ENCODE data around the gene ASB7.

Gene ASB7

GRCh38 chr15:100642213-100642949 is 40.0 kb downstream of the ASB7 start:
- H3K9ac ChIP-seq (ENCODE audit: low read depth in 1 of 2, low read length in 2 of 2): no peak overlapping the region
- H3K4me1 ChIP-seq (ENCODE audit: control insufficient read depth in 2 of 2, insufficient read depth in 2 of 2, low read length in 2 of 2): peaks cover 3% of the 10 kb centered on the region in 2 donors
- no peak overlapping the region for H3K4me3 ChIP-seq (ENCODE audit: low read length in 2 of 2)
- no peaks in the 10 kb centered on the region for H3K27me3 ChIP-seq (ENCODE audit: control insufficient read depth in 2 of 2, insufficient read depth in 2 of 2, low read length in 2 of 2)
- peaks cover 0 to 2% of the 10 kb centered on the region in 2 donors for H3K36me3 ChIP-seq (ENCODE audit: control insufficient read depth in 2 of 2, insufficient read depth in 2 of 2, low read length in 2 of 2)
- no peak overlapping the region for H3K27ac ChIP-seq (ENCODE audit: low read depth in 2 of 2, low read length in 2 of 2)
- no peaks in the 10 kb centered on the region for H3K9me3 ChIP-seq (ENCODE audit: control insufficient read depth in 2 of 2, low read length in 2 of 2)

DNA sequence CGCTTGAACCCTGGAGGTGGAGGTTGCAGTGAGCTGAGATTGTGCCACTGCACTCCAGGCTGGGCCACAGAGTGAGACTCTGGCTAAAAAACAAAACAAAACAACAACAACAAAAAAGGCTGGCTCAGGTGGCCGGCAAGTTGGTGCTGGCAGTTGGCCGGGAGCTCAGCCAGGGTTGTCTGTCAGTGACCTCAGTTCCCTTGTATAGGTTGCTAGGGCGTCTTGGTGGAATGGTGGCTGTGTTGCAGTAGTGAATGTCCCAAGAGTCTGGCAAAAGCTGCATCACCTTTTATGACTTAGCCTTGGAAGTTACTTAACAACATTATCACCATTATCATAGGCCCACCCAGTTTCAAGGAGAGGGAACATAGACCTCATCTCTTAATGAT is 40.6 kb downstream of the ASB7 start:
- peaks cover 0 to 8% of the 10 kb centered on the region in 2 donors for H3K36me3 ChIP-seq (ENCODE audit: control insufficient read depth in 2 of 2, insufficient read depth in 2 of 2, low read length in 2 of 2)
- H3K27ac ChIP-seq (ENCODE audit: low read depth in 2 of 2, low read length in 2 of 2): no peak overlapping the region
- peaks cover 3% of the 10 kb centered on the region in 2 donors for H3K4me1 ChIP-seq (ENCODE audit: control insufficient read depth in 2 of 2, insufficient read depth in 2 of 2, low read length in 2 of 2)
- H3K9me3 ChIP-seq (ENCODE audit: control insufficient read depth in 2 of 2, low read length in 2 of 2): no peaks in the 10 kb centered on the region
- no peak overlapping the region for H3K4me3 ChIP-seq (ENCODE audit: low read length in 2 of 2)
- H3K27me3 ChIP-seq (ENCODE audit: control insufficient read depth in 2 of 2, insufficient read depth in 2 of 2, low read length in 2 of 2): no peaks in the 10 kb centered on the region
- H3K9ac ChIP-seq (ENCODE audit: low read depth in 1 of 2, low read length in 2 of 2): no peak overlapping the region

GRCh38 chr15:100645671-100646070 is 43.3 kb downstream of the ASB7 start:
- Histone ChIP-seq H3K36me3 (ENCODE audit: control insufficient read depth in 2 of 2, insufficient read depth in 2 of 2, low read length in 2 of 2) (peaks cover 0 to 9% of the 10 kb centered on the region in 2 donors), H3K4me3 (ENCODE audit: low read length in 2 of 2) (no peak overlapping the region), H3K27ac (ENCODE audit: low read depth in 2 of 2, low read length in 2 of 2) (no peak overlapping the region), H3K4me1 (ENCODE audit: control insufficient read depth in 2 of 2, insufficient read depth in 2 of 2, low read length in 2 of 2) (no peaks in the 10 kb centered on the region), H3K9ac (ENCODE audit: low read depth in 1 of 2, low read length in 2 of 2) (no peak overlapping the region), H3K27me3 (ENCODE audit: control insufficient read depth in 2 of 2, insufficient read depth in 2 of 2, low read length in 2 of 2) (no peaks in the 10 kb centered on the region), H3K9me3 (ENCODE audit: control insufficient read depth in 2 of 2, low read length in 2 of 2) (no peaks in the 10 kb centered on the region)

- peaks cover 9 to 11% of the 10 kb centered on the region in 2 donors for H3K36me3 ChIP-seq (ENCODE audit: control insufficient read depth in 2 of 2, insufficient read depth in 2 of 2, low read length in 2 of 2)
- H3K27ac ChIP-seq (ENCODE audit: low read depth in 2 of 2, low read length in 2 of 2): no peak overlapping the region
- no peaks in the 10 kb centered on the region for H3K27me3 ChIP-seq (ENCODE audit: control insufficient read depth in 2 of 2, insufficient read depth in 2 of 2, low read length in 2 of 2)
- H3K4me3 ChIP-seq (ENCODE audit: low read length in 2 of 2): no peak overlapping the region
- H3K9me3 ChIP-seq (ENCODE audit: control insufficient read depth in 2 of 2, low read length in 2 of 2): no peaks in the 10 kb centered on the region
- no peak overlapping the region for H3K9ac ChIP-seq (ENCODE audit: low read depth in 1 of 2, low read length in 2 of 2)
- no peaks in the 10 kb centered on the region for H3K4me1 ChIP-seq (ENCODE audit: control insufficient read depth in 2 of 2, insufficient read depth in 2 of 2, low read length in 2 of 2)
Observed at GRCh38 chr15:100648951-100649350, 46.6 kb downstream of the ASB7 start.

- H3K27ac ChIP-seq (ENCODE audit: low read depth in 2 of 2, low read length in 2 of 2): no peak overlapping the region
- no peak overlapping the region for H3K4me3 ChIP-seq (ENCODE audit: low read length in 2 of 2)
- H3K9me3 ChIP-seq (ENCODE audit: control insufficient read depth in 2 of 2, low read length in 2 of 2): no peaks in the 10 kb centered on the region
- peaks cover 9 to 11% of the 10 kb centered on the region in 2 donors for H3K36me3 ChIP-seq (ENCODE audit: control insufficient read depth in 2 of 2, insufficient read depth in 2 of 2, low read length in 2 of 2)
- no peaks in the 10 kb centered on the region for H3K27me3 ChIP-seq (ENCODE audit: control insufficient read depth in 2 of 2, insufficient read depth in 2 of 2, low read length in 2 of 2)
- no peak overlapping the region for H3K9ac ChIP-seq (ENCODE audit: low read depth in 1 of 2, low read length in 2 of 2)
- no peaks in the 10 kb centered on the region for H3K4me1 ChIP-seq (ENCODE audit: control insufficient read depth in 2 of 2, insufficient read depth in 2 of 2, low read length in 2 of 2)
Observed at GRCh38 chr15:100650685-100651084, 48.3 kb downstream of the ASB7 start.

- Histone ChIP-seq H3K9me3 (ENCODE audit: control insufficient read depth in 2 of 2, low read length in 2 of 2) (no peaks in the 10 kb centered on the region), H3K27ac (ENCODE audit: low read depth in 2 of 2, low read length in 2 of 2) (no peak overlapping the region), H3K36me3 (ENCODE audit: control insufficient read depth in 2 of 2, insufficient read depth in 2 of 2, low read length in 2 of 2) (peaks cover 9 to 11% of the 10 kb centered on the region in 2 donors), H3K27me3 (ENCODE audit: control insufficient read depth in 2 of 2, insufficient read depth in 2 of 2, low read length in 2 of 2) (no peaks in the 10 kb centered on the region), H3K4me1 (ENCODE audit: control insufficient read depth in 2 of 2, insufficient read depth in 2 of 2, low read length in 2 of 2) (no peaks in the 10 kb centered on the region), H3K4me3 (ENCODE audit: low read length in 2 of 2) (no peak overlapping the region), H3K9ac (ENCODE audit: low read depth in 1 of 2, low read length in 2 of 2) (no peak overlapping the region)
Observed at GRCh38 chr15:100651253-100651652, 48.9 kb downstream of the ASB7 start.

- Histone ChIP-seq H3K9me3 (ENCODE audit: control insufficient read depth in 2 of 2, low read length in 2 of 2) (no peaks in the 10 kb centered on the region), H3K36me3 (ENCODE audit: control insufficient read depth in 2 of 2, insufficient read depth in 2 of 2, low read length in 2 of 2) (peaks cover 9 to 11% of the 10 kb centered on the region in 2 donors), H3K27ac (ENCODE audit: low read depth in 2 of 2, low read length in 2 of 2) (no peak overlapping the region), H3K4me1 (ENCODE audit: control insufficient read depth in 2 of 2, insufficient read depth in 2 of 2, low read length in 2 of 2) (no peaks in the 10 kb centered on the region), H3K27me3 (ENCODE audit: control insufficient read depth in 2 of 2, insufficient read depth in 2 of 2, low read length in 2 of 2) (no peaks in the 10 kb centered on the region), H3K4me3 (ENCODE audit: low read length in 2 of 2) (no peak overlapping the region), H3K9ac (ENCODE audit: low read depth in 1 of 2, low read length in 2 of 2) (no peak overlapping the region)
Observed at GRCh38 chr15:100652116-100652515, 49.7 kb downstream of the ASB7 start.

- Histone ChIP-seq H3K9me3 (ENCODE audit: control insufficient read depth in 2 of 2, low read length in 2 of 2) (no peaks in the 10 kb centered on the region), H3K4me3 (ENCODE audit: low read length in 2 of 2) (no peak overlapping the region), H3K27me3 (ENCODE audit: control insufficient read depth in 2 of 2, insufficient read depth in 2 of 2, low read length in 2 of 2) (no peaks in the 10 kb centered on the region), H3K4me1 (ENCODE audit: control insufficient read depth in 2 of 2, insufficient read depth in 2 of 2, low read length in 2 of 2) (no peaks in the 10 kb centered on the region), H3K36me3 (ENCODE audit: control insufficient read depth in 2 of 2, insufficient read depth in 2 of 2, low read length in 2 of 2) (peaks cover 0 to 11% of the 10 kb centered on the region in 2 donors), H3K9ac (ENCODE audit: low read depth in 1 of 2, low read length in 2 of 2) (no peak overlapping the region), H3K27ac (ENCODE audit: low read depth in 2 of 2, low read length in 2 of 2) (no peak overlapping the region)
Observed at GRCh38 chr15:100653608-100654007, 51.2 kb downstream of the ASB7 start.

DNA sequence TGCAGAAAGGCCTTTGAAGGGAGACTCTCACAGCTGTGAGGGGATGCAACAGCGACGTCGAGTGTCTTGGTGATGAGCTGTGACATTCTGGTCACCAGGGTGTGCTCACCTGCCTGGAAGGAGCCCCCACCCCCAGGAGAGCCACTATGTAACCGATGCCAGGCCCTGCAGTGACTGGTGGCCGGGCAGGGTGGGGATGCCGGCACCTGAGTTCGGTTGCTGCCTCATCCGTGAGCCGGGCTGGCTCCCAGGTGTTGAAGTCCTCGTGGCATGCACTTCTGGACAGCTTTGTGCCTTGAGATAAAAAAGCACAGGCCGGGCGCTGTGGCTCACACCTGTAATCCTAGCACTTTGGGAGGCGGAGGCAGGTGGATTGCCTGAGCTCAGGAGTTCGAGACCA is 56.5 kb downstream of the ASB7 start:
- no peak overlapping the region for H3K27ac ChIP-seq (ENCODE audit: low read depth in 2 of 2, low read length in 2 of 2)
- H3K9ac ChIP-seq (ENCODE audit: low read depth in 1 of 2, low read length in 2 of 2): no peak overlapping the region
- no peaks in the 10 kb centered on the region for H3K9me3 ChIP-seq (ENCODE audit: control insufficient read depth in 2 of 2, low read length in 2 of 2)
- no peaks in the 10 kb centered on the region for H3K4me1 ChIP-seq (ENCODE audit: control insufficient read depth in 2 of 2, insufficient read depth in 2 of 2, low read length in 2 of 2)
- no peaks in the 10 kb centered on the region for H3K36me3 ChIP-seq (ENCODE audit: control insufficient read depth in 2 of 2, insufficient read depth in 2 of 2, low read length in 2 of 2)
- H3K27me3 ChIP-seq (ENCODE audit: control insufficient read depth in 2 of 2, insufficient read depth in 2 of 2, low read length in 2 of 2): no peaks in the 10 kb centered on the region
- H3K4me3 ChIP-seq (ENCODE audit: low read length in 2 of 2): no peak overlapping the region

DNA sequence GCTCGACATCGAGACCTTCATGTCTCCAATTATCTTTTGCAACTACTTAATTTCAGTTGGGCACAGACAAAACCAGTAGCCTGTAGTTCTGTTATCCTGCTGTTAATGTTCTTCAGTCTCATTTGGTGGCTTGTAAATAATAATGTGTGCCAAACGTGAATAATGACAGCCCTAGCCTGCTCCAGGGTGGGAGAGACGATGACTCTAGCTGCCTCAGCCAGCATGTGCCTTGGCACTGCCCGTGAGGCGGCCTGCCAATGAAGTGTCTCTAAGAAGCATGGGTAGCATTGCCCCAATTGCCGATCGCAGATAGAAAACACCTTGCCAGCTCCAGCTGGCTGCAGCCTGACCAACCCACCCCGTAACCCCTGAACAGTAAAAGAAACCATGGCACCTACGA is 58.8 kb downstream of the ASB7 start:
- Histone ChIP-seq H3K4me3 (ENCODE audit: low read length in 2 of 2) (no peak overlapping the region), H3K27me3 (ENCODE audit: control insufficient read depth in 2 of 2, insufficient read depth in 2 of 2, low read length in 2 of 2) (no peaks in the 10 kb centered on the region), H3K27ac (ENCODE audit: low read depth in 2 of 2, low read length in 2 of 2) (no peak overlapping the region), H3K9me3 (ENCODE audit: control insufficient read depth in 2 of 2, low read length in 2 of 2) (no peaks in the 10 kb centered on the region), H3K36me3 (ENCODE audit: control insufficient read depth in 2 of 2, insufficient read depth in 2 of 2, low read length in 2 of 2) (no peaks in the 10 kb centered on the region), H3K9ac (ENCODE audit: low read depth in 1 of 2, low read length in 2 of 2) (no peak overlapping the region), H3K4me1 (ENCODE audit: control insufficient read depth in 2 of 2, insufficient read depth in 2 of 2, low read length in 2 of 2) (no peaks in the 10 kb centered on the region)

Data from mucosa of rectum (tissue), 2 donors.